ENCODE data around the gene PODXL.

DNA sequence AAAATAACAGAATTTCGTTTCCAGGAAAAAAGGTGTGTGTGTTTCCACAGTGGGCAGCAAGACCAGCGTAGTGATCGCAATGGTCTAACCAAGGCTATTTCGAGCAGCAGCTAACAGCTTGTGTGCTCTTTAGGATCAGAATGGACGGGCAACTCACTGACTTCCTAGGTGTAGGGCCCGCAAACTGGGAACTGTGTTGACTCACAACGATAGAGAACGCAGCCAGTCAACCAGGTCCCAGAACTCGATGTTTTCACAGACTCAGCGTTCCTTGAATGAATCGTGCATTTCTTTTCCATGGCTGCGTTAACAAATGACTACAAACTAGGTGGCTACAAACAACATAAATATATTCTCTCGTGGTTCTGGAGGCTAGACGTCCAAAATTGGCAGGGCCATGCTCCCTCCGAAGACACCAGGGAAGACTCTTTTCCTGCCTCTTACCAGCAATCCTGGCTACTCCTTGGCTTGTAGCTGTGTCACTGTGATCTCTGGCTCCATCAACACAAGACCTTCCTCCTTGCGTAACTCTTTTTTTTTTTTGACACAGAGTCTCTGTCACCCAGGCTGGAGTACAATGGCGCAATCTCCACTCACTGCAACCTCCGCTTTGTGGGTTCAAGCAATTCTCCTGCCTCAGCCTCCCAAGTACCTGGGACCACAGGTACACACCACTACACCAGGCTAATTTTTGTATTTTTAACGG lies 39.1 kb downstream of the PODXL start:
- TF ChIP-seq, protein P1, sequence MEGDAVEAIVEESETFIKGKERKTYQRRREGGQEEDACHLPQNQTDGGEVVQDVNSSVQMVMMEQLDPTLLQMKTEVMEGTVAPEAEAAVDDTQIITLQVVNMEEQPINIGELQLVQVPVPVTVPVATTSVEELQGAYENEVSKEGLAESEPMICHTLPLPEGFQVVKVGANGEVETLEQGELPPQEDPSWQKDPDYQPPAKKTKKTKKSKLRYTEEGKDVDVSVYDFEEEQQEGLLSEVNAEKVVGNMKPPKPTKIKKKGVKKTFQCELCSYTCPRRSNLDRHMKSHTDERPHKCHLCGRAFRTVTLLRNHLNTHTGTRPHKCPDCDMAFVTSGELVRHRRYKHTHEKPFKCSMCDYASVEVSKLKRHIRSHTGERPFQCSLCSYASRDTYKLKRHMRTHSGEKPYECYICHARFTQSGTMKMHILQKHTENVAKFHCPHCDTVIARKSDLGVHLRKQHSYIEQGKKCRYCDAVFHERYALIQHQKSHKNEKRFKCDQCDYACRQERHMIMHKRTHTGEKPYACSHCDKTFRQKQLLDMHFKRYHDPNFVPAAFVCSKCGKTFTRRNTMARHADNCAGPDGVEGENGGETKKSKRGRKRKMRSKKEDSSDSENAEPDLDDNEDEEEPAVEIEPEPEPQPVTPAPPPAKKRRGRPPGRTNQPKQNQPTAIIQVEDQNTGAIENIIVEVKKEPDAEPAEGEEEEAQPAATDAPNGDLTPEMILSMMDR (IDR thresholded peaks at IDR 0.05) = no peak
- TF ChIP-seq KDM1A (IDR thresholded peaks at IDR 0.05; ENCODE audit: low read depth) (no peak), RAD21 (conservative IDR thresholded peaks at IDR 0.05 in 1 of 2, IDR thresholded peaks at IDR 0.05 in 1 of 2) (no peak), NPAS2 (CRISPR knock-in tag; IDR thresholded peaks at IDR 0.05; ENCODE audit: borderline replicate concordance) (no peak), EHMT2 (IDR thresholded peaks at IDR 0.05; ENCODE audit: low read depth) (no peak), KDM5A (IDR thresholded peaks at IDR 0.05) (no peak)
- TF ChIP-seq, protein P2, sequence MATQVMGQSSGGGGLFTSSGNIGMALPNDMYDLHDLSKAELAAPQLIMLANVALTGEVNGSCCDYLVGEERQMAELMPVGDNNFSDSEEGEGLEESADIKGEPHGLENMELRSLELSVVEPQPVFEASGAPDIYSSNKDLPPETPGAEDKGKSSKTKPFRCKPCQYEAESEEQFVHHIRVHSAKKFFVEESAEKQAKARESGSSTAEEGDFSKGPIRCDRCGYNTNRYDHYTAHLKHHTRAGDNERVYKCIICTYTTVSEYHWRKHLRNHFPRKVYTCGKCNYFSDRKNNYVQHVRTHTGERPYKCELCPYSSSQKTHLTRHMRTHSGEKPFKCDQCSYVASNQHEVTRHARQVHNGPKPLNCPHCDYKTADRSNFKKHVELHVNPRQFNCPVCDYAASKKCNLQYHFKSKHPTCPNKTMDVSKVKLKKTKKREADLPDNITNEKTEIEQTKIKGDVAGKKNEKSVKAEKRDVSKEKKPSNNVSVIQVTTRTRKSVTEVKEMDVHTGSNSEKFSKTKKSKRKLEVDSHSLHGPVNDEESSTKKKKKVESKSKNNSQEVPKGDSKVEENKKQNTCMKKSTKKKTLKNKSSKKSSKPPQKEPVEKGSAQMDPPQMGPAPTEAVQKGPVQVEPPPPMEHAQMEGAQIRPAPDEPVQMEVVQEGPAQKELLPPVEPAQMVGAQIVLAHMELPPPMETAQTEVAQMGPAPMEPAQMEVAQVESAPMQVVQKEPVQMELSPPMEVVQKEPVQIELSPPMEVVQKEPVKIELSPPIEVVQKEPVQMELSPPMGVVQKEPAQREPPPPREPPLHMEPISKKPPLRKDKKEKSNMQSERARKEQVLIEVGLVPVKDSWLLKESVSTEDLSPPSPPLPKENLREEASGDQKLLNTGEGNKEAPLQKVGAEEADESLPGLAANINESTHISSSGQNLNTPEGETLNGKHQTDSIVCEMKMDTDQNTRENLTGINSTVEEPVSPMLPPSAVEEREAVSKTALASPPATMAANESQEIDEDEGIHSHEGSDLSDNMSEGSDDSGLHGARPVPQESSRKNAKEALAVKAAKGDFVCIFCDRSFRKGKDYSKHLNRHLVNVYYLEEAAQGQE (IDR thresholded peaks at IDR 0.05) = no peak
- TF ChIP-seq, protein P3, sequence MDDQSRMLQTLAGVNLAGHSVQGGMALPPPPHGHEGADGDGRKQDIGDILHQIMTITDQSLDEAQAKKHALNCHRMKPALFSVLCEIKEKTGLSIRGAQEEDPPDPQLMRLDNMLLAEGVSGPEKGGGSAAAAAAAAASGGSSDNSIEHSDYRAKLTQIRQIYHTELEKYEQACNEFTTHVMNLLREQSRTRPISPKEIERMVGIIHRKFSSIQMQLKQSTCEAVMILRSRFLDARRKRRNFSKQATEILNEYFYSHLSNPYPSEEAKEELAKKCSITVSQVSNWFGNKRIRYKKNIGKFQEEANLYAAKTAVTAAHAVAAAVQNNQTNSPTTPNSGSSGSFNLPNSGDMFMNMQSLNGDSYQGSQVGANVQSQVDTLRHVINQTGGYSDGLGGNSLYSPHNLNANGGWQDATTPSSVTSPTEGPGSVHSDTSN (IDR thresholded peaks at IDR 0.05) = no peak

All from A549 (cell line).